ENCODE measurements around the gene KLF13. TPM values are rescaled to one million over a fixed set of nuclear protein-coding genes. Genes with fewer than 3 reads are reported as not detected.

KLF13 gene
- total RNA-seq (10 to 100 TPM; 28.6 to 57.1 (median 37.2) TPM), polyA plus RNA-seq (10 to 100 TPM; 12.3 to 18.7 TPM)

GRCh38 chr15:31326156-31326874, at the start of gene KLF13:
Gene KLF13, plus strand, starts transcription at chr15:31326835. Its CDS starts 378 bp downstream, at chr15:31327213.
- 1% methylated on average over 47 to 99 of the region's 99 CpGs for WGBS, 2 donors
- peak within 1 kb of the TSS; percentile 85 to 99 (median 98) for H3K27ac ChIP-seq
- no peak for FAIRE-seq

DNA sequence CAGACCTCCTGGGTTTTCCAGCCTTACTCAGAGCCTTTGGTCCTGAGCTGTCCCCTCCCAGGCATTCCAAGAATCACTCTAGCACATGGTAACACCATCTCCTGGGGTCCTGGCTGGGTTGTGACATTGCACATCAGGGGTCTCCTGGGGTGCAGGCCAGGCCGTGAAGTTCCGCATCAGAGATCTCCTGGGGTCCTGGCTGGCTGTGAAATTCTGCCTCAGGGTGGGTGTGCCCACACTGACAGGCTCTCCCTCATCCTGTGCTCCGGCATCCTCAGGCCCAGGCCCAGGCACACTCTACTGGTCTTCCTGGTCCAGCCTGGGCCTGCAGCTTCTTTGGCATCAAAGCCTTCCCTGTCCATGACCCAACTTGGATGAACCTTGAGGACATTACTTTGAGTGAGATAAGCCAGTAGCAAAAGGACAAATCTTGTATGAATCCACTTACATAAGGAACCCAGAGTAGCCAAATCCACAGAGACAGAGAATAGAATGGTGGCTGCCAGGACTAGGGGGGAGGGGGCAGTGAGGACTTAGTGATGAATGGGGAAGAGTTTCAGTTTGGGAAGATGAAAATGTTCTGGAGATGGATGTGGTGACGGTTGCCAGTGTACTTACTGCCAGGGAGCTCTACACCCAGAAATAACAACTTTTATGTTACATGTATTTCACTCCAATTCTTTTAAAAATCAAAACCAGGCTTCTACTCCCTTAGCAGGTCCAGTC, 49.1 kb upstream of the KLF13 start:
- FAIRE-seq (no peak), DNase-seq (peak in 1 of 6 donors; percentile 16), ATAC-seq (no peak)
- intact Hi-C loops (cut with DNase I) = no loop called here
- H3K4me1 ChIP-seq = peaks cover 0 to 3% (median 0%) of the 10 kb centered on the region in 3 donors
- TF ChIP-seq, protein P1, sequence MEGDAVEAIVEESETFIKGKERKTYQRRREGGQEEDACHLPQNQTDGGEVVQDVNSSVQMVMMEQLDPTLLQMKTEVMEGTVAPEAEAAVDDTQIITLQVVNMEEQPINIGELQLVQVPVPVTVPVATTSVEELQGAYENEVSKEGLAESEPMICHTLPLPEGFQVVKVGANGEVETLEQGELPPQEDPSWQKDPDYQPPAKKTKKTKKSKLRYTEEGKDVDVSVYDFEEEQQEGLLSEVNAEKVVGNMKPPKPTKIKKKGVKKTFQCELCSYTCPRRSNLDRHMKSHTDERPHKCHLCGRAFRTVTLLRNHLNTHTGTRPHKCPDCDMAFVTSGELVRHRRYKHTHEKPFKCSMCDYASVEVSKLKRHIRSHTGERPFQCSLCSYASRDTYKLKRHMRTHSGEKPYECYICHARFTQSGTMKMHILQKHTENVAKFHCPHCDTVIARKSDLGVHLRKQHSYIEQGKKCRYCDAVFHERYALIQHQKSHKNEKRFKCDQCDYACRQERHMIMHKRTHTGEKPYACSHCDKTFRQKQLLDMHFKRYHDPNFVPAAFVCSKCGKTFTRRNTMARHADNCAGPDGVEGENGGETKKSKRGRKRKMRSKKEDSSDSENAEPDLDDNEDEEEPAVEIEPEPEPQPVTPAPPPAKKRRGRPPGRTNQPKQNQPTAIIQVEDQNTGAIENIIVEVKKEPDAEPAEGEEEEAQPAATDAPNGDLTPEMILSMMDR (IDR thresholded peaks at IDR 0.05) = no peak
- H3K36me3 ChIP-seq = no peaks in the 10 kb centered on the region
- no peaks in the 10 kb centered on the region for H3K27me3 ChIP-seq
- no peak overlapping the region for H3K27ac ChIP-seq
- 96% methylated on average over 4 of the region's 4 CpGs for WGBS, 2 donors
- H3K9me3 ChIP-seq = no peaks in the 10 kb centered on the region
- no peak overlapping the region for H3K4me3 ChIP-seq

More at GRCh38 chr15:31326156-31326874, at the start of gene KLF13:
- TF ChIP-seq, protein P1 (IDR thresholded peaks at IDR 0.05) = no peak
- no peaks in the 10 kb centered on the region for H3K36me3 ChIP-seq
- no peaks in the 10 kb centered on the region for H3K9me3 ChIP-seq
- DNase-seq (peak; percentile 97 to 100 (median 98)), ATAC-seq (peak; percentile 80 to 92 (median 84))
- H3K27me3 ChIP-seq = no peaks in the 10 kb centered on the region
- peak within 1 kb of the TSS; percentile 63 to 97 (median 81) for H3K4me3 ChIP-seq
- intact Hi-C loops (cut with DNase I) = loop anchor here in 1 of 3 donors (10.0 kb wide), 2 partner anchors 58 to 92 kb away; no protein-coding TSS in a partner anchor
- H3K4me1 ChIP-seq = peaks cover 0 to 27% (median 11%) of the 10 kb centered on the region in 3 donors

DNA sequence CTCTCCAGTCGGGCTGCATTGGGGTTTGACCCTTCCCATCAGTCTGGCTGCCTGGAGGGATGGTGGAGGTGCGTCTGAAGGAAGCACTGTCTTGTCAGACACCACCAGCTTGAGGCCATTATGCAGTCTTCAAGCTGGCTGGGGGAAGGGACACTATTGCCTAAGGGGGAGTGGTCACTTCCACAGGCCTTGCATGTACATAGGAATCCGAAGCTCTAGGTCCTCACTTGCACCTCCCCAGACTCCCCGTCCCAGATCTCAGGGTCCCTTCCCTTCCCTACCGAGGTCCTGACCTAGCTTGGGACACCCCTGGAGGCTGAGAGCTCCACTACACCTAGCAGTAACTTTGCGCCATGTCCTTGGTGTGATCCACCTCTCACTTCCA, 48.6 kb upstream of the KLF13 start:
- Histone ChIP-seq H3K4me3 (no peak overlapping the region), H3K27ac (no peak overlapping the region), H3K27me3 (no peaks in the 10 kb centered on the region), H3K36me3 (no peaks in the 10 kb centered on the region), H3K9me3 (no peaks in the 10 kb centered on the region), H3K4me1 (peaks cover 0 to 3% (median 0%) of the 10 kb centered on the region in 3 donors)
- TF ChIP-seq, protein P1 (IDR thresholded peaks at IDR 0.05) = no peak
- DNase-seq = peak in 1 of 6 donors; percentile 10
- ATAC-seq = no peak
- no peak for FAIRE-seq
- 86 to 92% methylated on average over 6 of the region's 6 CpGs for WGBS, 2 donors
- intact Hi-C loops (cut with DNase I) = no loop called here

GRCh38 chr15:31278544-31279220, 48.0 kb upstream of the KLF13 start:
- intact Hi-C loops (cut with DNase I) = no loop called here
- no peak for FAIRE-seq
- peak in 1 of 6 donors; percentile 45 for DNase-seq

More at GRCh38 chr15:31278544-31279220, 48.0 kb upstream of the KLF13 start:
- Histone ChIP-seq H3K27ac (no peak overlapping the region), H3K4me1 (peaks cover 0 to 3% (median 0%) of the 10 kb centered on the region in 3 donors), H3K9me3 (no peaks in the 10 kb centered on the region), H3K27me3 (no peaks in the 10 kb centered on the region), H3K4me3 (no peak overlapping the region), H3K36me3 (no peaks in the 10 kb centered on the region)
- TF ChIP-seq, protein P1 (IDR thresholded peaks at IDR 0.05) = no peak
- WGBS, 2 donors = 92 to 94% methylated on average over 16 to 18 of the region's 18 CpGs
- no peak for ATAC-seq

Measured in pancreas (tissue), 10 donors.